NT2/D1 (cell line): ENCODE results near the gene CEP152.

Experiments
- DNase-seq: peaks from one replicate; pipeline ENCODE4 v3.0.0-alpha.2; 2011; ENCODE audit warnings: low read depth, low spot score
- H3K27me3 ChIP-seq: 2 replicates; pipeline ENCODE4 v1.6.0; 2011; ENCODE audit warnings: mild to moderate bottlenecking; ENCODE audit not compliant: insufficient read length, insufficient read depth
- H3K36me3 ChIP-seq: 2 replicates; pipeline ENCODE4 v1.6.1; 2011; ENCODE audit warnings: mild to moderate bottlenecking, low read length, mixed read lengths; ENCODE audit not compliant: insufficient read depth, insufficient read length
- H3K4me1 ChIP-seq: 2 replicates; pipeline ENCODE4 v1.5.1; 2011; ENCODE audit not compliant: insufficient read depth, insufficient read length
- H3K4me3 ChIP-seq: 2 replicates; pipeline ENCODE4 v1.5.1; 2011; ENCODE audit warnings: low read depth; ENCODE audit not compliant: insufficient read length
- H3K9ac ChIP-seq: 2 replicates; pipeline ENCODE4 v1.6.0; 2011; ENCODE audit warnings: low read depth; ENCODE audit not compliant: insufficient read length
- H3K9me3 ChIP-seq: 2 replicates; pipeline ENCODE4 v1.5.1; 2011; ENCODE audit warnings: mild to moderate bottlenecking, low read length; ENCODE audit not compliant: insufficient read depth
- SUZ12 ChIP-seq: IDR thresholded peaks from 2 replicates; pipeline ENCODE4 v1.6.1; 2011; ENCODE audit not compliant: insufficient read length, insufficient read depth; ENCODE audit errors: extremely low read depth
- YY1 ChIP-seq: IDR thresholded peaks from 2 replicates; pipeline ENCODE4 v1.6.1; 2011; ENCODE audit not compliant: insufficient read length, insufficient read depth
- ZNF274 ChIP-seq: IDR thresholded peaks from 2 replicates; pipeline ENCODE4 v1.6.1; 2011; ENCODE audit warnings: mild to moderate bottlenecking, low read depth, low read length

CEP152 gene

GRCh38 chr15:48851956-48852355 is 41.1 kb upstream of the CEP152 start:
- DNase-seq = no peak
- H3K4me1 ChIP-seq = no peaks in the 10 kb centered on the region
- H3K9me3 ChIP-seq = peaks cover 8% of the 10 kb centered on the region; the same call in 1 of the 2 replicates
- H3K27me3 ChIP-seq = no peaks in the 10 kb centered on the region
- no peak overlapping the region for H3K9ac ChIP-seq
- H3K4me3 ChIP-seq = no peak overlapping the region
- TF ChIP-seq SUZ12 (no peak), ZNF274 (no peak), YY1 (no peak)
- H3K36me3 ChIP-seq = no peaks in the 10 kb centered on the region

- Histone ChIP-seq H3K9ac (no peak overlapping the region), H3K4me1 (no peaks in the 10 kb centered on the region), H3K27me3 (no peaks in the 10 kb centered on the region), H3K36me3 (no peaks in the 10 kb centered on the region), H3K4me3 (no peak overlapping the region), H3K9me3 (peaks cover 8% of the 10 kb centered on the region; the same call in 1 of the 2 replicates)
- no peak for DNase-seq
- no peak for TF ChIP-seq SUZ12
- TF ChIP-seq ZNF274 = no peak
- no peak for TF ChIP-seq YY1
These were observed 39.8 kb upstream of the CEP152 start for GRCh38 chr15:48850648-48851047.

- H3K9ac ChIP-seq = no peak overlapping the region
- H3K9me3 ChIP-seq = no peaks in the 10 kb centered on the region
- no peak for DNase-seq
- no peaks in the 10 kb centered on the region for H3K27me3 ChIP-seq
- H3K4me1 ChIP-seq = no peaks in the 10 kb centered on the region
- TF ChIP-seq SUZ12 (no peak), ZNF274 (no peak), YY1 (no peak)
- no peaks in the 10 kb centered on the region for H3K36me3 ChIP-seq
- no peak overlapping the region for H3K4me3 ChIP-seq
These were observed 34.3 kb upstream of the CEP152 start for GRCh38 chr15:48845123-48845522.

GRCh38 chr15:48842501-48842900 is 31.6 kb upstream of the CEP152 start:
- Histone ChIP-seq H3K36me3 (no peaks in the 10 kb centered on the region), H3K4me1 (no peaks in the 10 kb centered on the region), H3K27me3 (no peaks in the 10 kb centered on the region), H3K4me3 (no peak overlapping the region), H3K9me3 (no peaks in the 10 kb centered on the region), H3K9ac (no peak overlapping the region)
- no peak for TF ChIP-seq YY1
- no peak for TF ChIP-seq SUZ12
- no peak for DNase-seq

GRCh38 chr15:48834756-48835155 is 23.9 kb upstream of the CEP152 start:
- H3K9ac ChIP-seq = no peak overlapping the region
- DNase-seq = no peak

GRCh38 chr15:48833526-48834239 is 22.8 kb upstream of the CEP152 start:
- Histone ChIP-seq H3K9ac (no peak overlapping the region), H3K4me1 (no peaks in the 10 kb centered on the region), H3K36me3 (no peaks in the 10 kb centered on the region), H3K27me3 (no peaks in the 10 kb centered on the region), H3K4me3 (no peak overlapping the region), H3K9me3 (no peaks in the 10 kb centered on the region)
- DNase-seq = no peak
- no peak for TF ChIP-seq SUZ12
- TF ChIP-seq ZNF274 = no peak
- no peak for TF ChIP-seq YY1

More at GRCh38 chr15:48834756-48835155, 23.9 kb upstream of the CEP152 start:
- Histone ChIP-seq H3K4me3 (no peak overlapping the region), H3K4me1 (no peaks in the 10 kb centered on the region), H3K9me3 (no peaks in the 10 kb centered on the region), H3K36me3 (no peaks in the 10 kb centered on the region), H3K27me3 (no peaks in the 10 kb centered on the region)
- TF ChIP-seq ZNF274 = no peak

- no peak overlapping the region for H3K9ac ChIP-seq
- no peak overlapping the region for H3K4me3 ChIP-seq
- H3K9me3 ChIP-seq = no peaks in the 10 kb centered on the region
- TF ChIP-seq ZNF274 (no peak), YY1 (no peak), SUZ12 (no peak)
- no peaks in the 10 kb centered on the region for H3K4me1 ChIP-seq
- no peak for DNase-seq
- no peaks in the 10 kb centered on the region for H3K36me3 ChIP-seq
- no peaks in the 10 kb centered on the region for H3K27me3 ChIP-seq
These were observed 21.8 kb upstream of the CEP152 start for GRCh38 chr15:48832648-48833047.

- Histone ChIP-seq H3K36me3 (no peaks in the 10 kb centered on the region), H3K9ac (no peak overlapping the region), H3K4me1 (no peaks in the 10 kb centered on the region), H3K9me3 (no peaks in the 10 kb centered on the region), H3K4me3 (no peak overlapping the region), H3K27me3 (no peaks in the 10 kb centered on the region)
- TF ChIP-seq SUZ12 (no peak), YY1 (no peak), ZNF274 (no peak)
- no peak for DNase-seq
These were observed 18.0 kb upstream of the CEP152 start for GRCh38 chr15:48828906-48829305.
